T-cell (primary cell): ENCODE data around the gene RABGAP1L. TPM values are rescaled to one million over a fixed set of nuclear protein-coding genes. Genes with fewer than 3 reads are reported as not detected.

Experiments used
- ATAC-seq, 4 experiments: fragments of 200-7000 bp in 3 of 4; fragments of 150-1000 bp in 1 of 4; cut with Tn5 transposase; replicated peaks in 1 of 4; 1 replicate in 3 of 4; 2 replicates in 1 of 4; pipeline ENCODE4 v1.10.0; 2021; ENCODE audit warnings: moderate library complexity in 3 of 4, mild to moderate bottlenecking in 2 of 4, moderate number of reproducible peaks in 1 of 4
- CTCF ChIA-PET, 2 donors: fragments of 300-600 bp; sonication (Branson Sonifier 250); formaldehyde crosslinking; loops; one replicate each; lab custom pipeline; 2022; ENCODE audit warnings: antibody characterized with exemption in 2 of 2; lab: Charles Lee
- POLR2A ChIA-PET, 2 donors: fragments of 300-600 bp; sonication (Branson Sonifier 250); formaldehyde crosslinking; loops; one replicate each; lab custom pipeline; 2022; ENCODE audit warnings: antibody characterized with exemption in 2 of 2; lab: Charles Lee
- DNase-seq, 35 experiments: peaks; one replicate each; pipeline versions ENCODE4 v3.0.0 to v3.0.0-alpha.2; 2013 to 2023
- H3K27ac ChIP-seq: one replicate; pipeline ENCODE4 v1.5.1; 2013; ENCODE audit warnings: low read length
- H3K27me3 ChIP-seq, 2 experiments: replicated peaks in 1 of 2; 1 replicate in 1 of 2; 2 replicates in 1 of 2; pipeline versions ENCODE4 v1.6.1 to v1.7.0; 2013; ENCODE audit warnings: low read length in 1 of 2, mixed read lengths in 1 of 2; ENCODE audit not compliant: control insufficient read depth in 2 of 2, insufficient read depth in 2 of 2; ENCODE audit errors: extremely low read depth in 1 of 2
- H3K36me3 ChIP-seq, 2 donors: 1 replicate in 1 of 2; 2 replicates in 1 of 2; pipeline versions ENCODE4 v1.6.1 to v1.7.0; 2013; ENCODE audit warnings: low read length in 1 of 2; ENCODE audit not compliant: control insufficient read depth in 2 of 2, insufficient read depth in 1 of 2; ENCODE audit errors: extremely low read depth in 1 of 2
- H3K4me1 ChIP-seq, 2 experiments: 1 replicate in 1 of 2; 2 replicates in 1 of 2; pipeline versions ENCODE4 v1.6.1 to v1.7.0; 2013; ENCODE audit warnings: low read length in 2 of 2, mixed read lengths in 1 of 2; ENCODE audit not compliant: insufficient read depth in 2 of 2, control insufficient read depth in 1 of 2; ENCODE audit errors: extremely low read depth in 1 of 2
- H3K4me3 ChIP-seq, 2 donors: 1 replicate in 1 of 2; 2 replicates in 1 of 2; pipeline versions ENCODE4 v1.5.1 to v1.7.0; 2013; ENCODE audit warnings: mild to moderate bottlenecking in 2 of 2, low read length in 1 of 2, moderate library complexity in 1 of 2; ENCODE audit not compliant: control insufficient read depth in 1 of 2; ENCODE audit errors: extremely low read depth in 1 of 2
- H3K9me3 ChIP-seq: 2 replicates; pipeline ENCODE4 v1.7.0; 2013
- H3K27ac Mint-ChIP-seq, 2 donors: one replicate each; pipeline ENCODE4 v1.8.0; 2020 to 2021; ENCODE audit warnings: mild to moderate bottlenecking in 2 of 2, mixed read lengths in 2 of 2
- H3K27me3 Mint-ChIP-seq, 2 donors: one replicate each; pipeline ENCODE4 v1.8.0; 2021 to 2022; ENCODE audit warnings: mixed read lengths in 2 of 2
- H3K36me3 Mint-ChIP-seq: one replicate; pipeline ENCODE4 v1.8.0; 2021; ENCODE audit warnings: mixed read lengths
- H3K4me1 Mint-ChIP-seq, 3 donors: one replicate each; pipeline ENCODE4 v1.8.0; 2020 to 2022; ENCODE audit warnings: mixed read lengths in 3 of 3, mild to moderate bottlenecking in 1 of 3
- H3K4me3 Mint-ChIP-seq, 3 donors: one replicate each; pipeline ENCODE4 v1.8.0; 2020 to 2022; ENCODE audit warnings: mild to moderate bottlenecking in 3 of 3, mixed read lengths in 3 of 3, moderate library complexity in 3 of 3
- H3K9me3 Mint-ChIP-seq, 3 donors: one replicate each; pipeline ENCODE4 v1.8.0; 2020 to 2022; ENCODE audit warnings: mixed read lengths in 3 of 3
- WGBS: methylation state at CpG from one replicate; pipeline ENCODE4 v1.1.5; 2013; ENCODE audit warnings: missing lambda C conversion rate; ENCODE audit not compliant: insufficient coverage; 5-methylcytosine and 5-hydroxymethylcytosine counted together
- total RNA-seq, 35 experiments: library from RNA in 6 of 35; stranded (reverse) in 6 of 35; fragments of 120-200 nt in 1 of 35; gene quantifications; one replicate each; pipeline versions ENCODE4 v1.2.1 to v1.2.4 and lab custom pipeline; 2013 to 2026

Gene RABGAP1L
- total RNA-seq, 5 donors from 2014 or later (not counting 1 experiment from before 2014, with no cell fraction given) = 75.0 to 108 (median 82.3) TPM

DNA sequence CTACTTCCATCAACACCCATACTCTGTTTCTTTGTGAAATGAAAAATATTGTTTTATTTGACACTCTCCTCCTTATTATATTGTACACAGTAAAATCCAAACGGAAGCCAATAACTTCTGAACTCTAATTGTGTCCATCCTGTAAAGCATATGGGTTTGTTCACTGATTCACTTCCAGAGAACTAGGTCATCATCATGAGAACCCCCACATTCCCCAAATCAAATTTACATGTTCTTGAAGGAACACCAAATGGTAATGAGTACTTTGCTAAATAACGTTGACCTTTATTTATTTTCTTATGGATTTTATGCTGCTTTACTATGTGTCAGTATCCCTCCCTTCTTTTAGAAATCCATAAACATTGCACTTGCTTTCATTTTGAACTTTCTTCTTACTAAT lies 627.0 kb downstream of the RABGAP1L start:
- ATAC-seq (no peak), DNase-seq (no peak)
- H3K9me3 ChIP-seq = no peaks in the 10 kb centered on the region
- Mint-ChIP-seq H3K27me3 (no peaks in the 10 kb centered on the region), H3K9me3 (no peaks in the 10 kb centered on the region), H3K4me3 (no peak overlapping the region), H3K4me1 (peaks cover 0 to 19% (median 8%) of the 10 kb centered on the region in 3 donors), H3K36me3 (peaks cover 4% of the 10 kb centered on the region), H3K27ac (no peak overlapping the region)
- no peaks in the 10 kb centered on the region for H3K27me3 ChIP-seq
- POLR2A ChIA-PET = no interaction called here
- CTCF ChIA-PET = interaction anchor here in 1 of 2 donors (0.6 kb wide), 1 partner anchor 123 kb away, joined by 3 read pairs; no protein-coding TSS in a partner anchor
- H3K4me1 ChIP-seq = no peaks in the 10 kb centered on the region
- no peak overlapping the region for H3K27ac ChIP-seq
- no peak overlapping the region for H3K4me3 ChIP-seq
- no peaks in the 10 kb centered on the region for H3K36me3 ChIP-seq
- WGBS = 80% methylated on average over 1 of the region's 2 CpGs

DNA sequence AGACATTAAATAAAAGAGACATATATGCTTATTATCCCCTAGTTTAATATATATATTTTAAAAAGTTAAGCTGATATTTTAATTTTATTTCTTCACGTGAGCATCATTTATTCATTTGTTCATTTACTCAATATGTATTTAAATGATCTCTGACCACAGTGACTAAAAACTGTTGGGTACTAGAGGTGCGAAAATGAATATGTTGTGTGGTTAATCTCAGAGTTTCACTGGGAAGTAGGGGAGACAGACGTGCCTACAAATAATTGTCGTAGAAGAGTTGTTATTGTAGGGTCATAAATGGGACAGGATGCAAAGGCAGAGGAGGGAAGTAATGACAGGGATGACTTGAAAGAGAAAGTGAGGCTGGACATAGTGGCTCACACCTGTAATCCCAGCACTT lies 627.4 kb downstream of the RABGAP1L start:
- 24% methylated on average over 2 of the region's 4 CpGs for WGBS
- ATAC-seq (no peak), DNase-seq (no peak)
- peaks cover 0 to 19% (median 12%) of the 10 kb centered on the region in 3 donors for H3K4me1 Mint-ChIP-seq
- Histone ChIP-seq H3K36me3 (no peaks in the 10 kb centered on the region), H3K4me3 (no peak overlapping the region), H3K27me3 (no peaks in the 10 kb centered on the region), H3K4me1 (no peaks in the 10 kb centered on the region), H3K9me3 (no peaks in the 10 kb centered on the region), H3K27ac (no peak overlapping the region)
- no peak overlapping the region for H3K27ac Mint-ChIP-seq
- H3K9me3 Mint-ChIP-seq = no peaks in the 10 kb centered on the region
- H3K27me3 Mint-ChIP-seq = no peaks in the 10 kb centered on the region
- H3K36me3 Mint-ChIP-seq = peaks cover 4% of the 10 kb centered on the region
- ChIA-PET POLR2A (no interaction called here), CTCF (interaction anchor here (0.5 to 0.6 kb wide), 2 partner anchors 24 to 122 kb away, joined by 3 read pairs; no protein-coding TSS in a partner anchor)
- H3K4me3 Mint-ChIP-seq = no peak overlapping the region

DNA sequence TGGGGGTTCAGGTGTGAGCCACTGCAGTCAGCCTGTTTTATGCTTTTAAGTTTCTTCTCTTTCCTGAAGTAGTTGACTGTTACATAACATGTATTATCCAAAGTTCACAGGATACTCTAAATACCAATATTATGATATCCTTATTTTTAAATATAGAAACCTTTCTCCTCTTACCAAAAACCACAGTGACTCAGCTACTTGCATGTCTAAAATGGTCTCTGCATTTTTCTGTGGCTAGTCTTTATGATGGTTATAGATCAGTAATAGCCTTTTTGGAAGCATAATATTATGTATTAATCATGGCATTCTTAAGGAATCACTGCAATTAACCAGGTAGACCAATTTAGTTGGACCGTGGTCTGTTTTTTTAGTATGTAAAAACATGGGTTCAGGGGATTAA lies 629.7 kb downstream of the RABGAP1L start:
- ChIA-PET POLR2A (no interaction called here), CTCF (interaction anchor here in 1 of 2 donors (0.5 kb wide), 1 partner anchor 42 kb away, joined by 3 read pairs; no protein-coding TSS in a partner anchor)
- Histone ChIP-seq H3K4me1 (peaks cover 0 to 4% of the 10 kb centered on the region in 2 experiments), H3K36me3 (no peaks in the 10 kb centered on the region), H3K27me3 (no peaks in the 10 kb centered on the region), H3K27ac (no peak overlapping the region), H3K4me3 (no peak overlapping the region), H3K9me3 (no peaks in the 10 kb centered on the region)
- Mint-ChIP-seq H3K27me3 (no peaks in the 10 kb centered on the region), H3K9me3 (no peaks in the 10 kb centered on the region), H3K36me3 (peaks cover 2% of the 10 kb centered on the region), H3K4me1 (peaks cover 6 to 24% (median 17%) of the 10 kb centered on the region in 3 donors), H3K27ac (no peak overlapping the region), H3K4me3 (no peak overlapping the region)
- ATAC-seq = no peak
- DNase-seq = no peak
- WGBS = no CpG with 5 or more reads among the region's 1 CpG

DNA sequence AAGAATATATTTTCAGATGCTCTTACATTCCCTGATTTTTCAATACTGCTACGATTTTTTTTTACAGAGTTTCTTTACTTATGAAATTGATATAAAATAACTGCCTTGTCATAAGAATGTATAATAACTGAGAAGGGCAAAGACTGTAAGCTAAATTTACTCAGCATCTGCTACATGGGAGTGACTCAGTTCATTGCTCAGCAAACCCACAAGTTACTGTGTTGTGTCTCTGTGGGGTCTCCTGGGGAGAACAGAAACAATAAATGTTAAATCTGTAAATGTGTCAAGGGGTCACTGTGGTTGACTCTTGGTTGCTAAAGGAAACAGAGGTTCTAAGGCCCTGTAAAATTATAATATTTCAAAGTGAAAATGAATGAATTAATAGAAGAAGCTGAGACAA lies 630.1 kb downstream of the RABGAP1L start:
- no peak overlapping the region for H3K4me3 ChIP-seq
- Mint-ChIP-seq H3K9me3 (no peaks in the 10 kb centered on the region), H3K27ac (no peak overlapping the region), H3K36me3 (peaks cover 3% of the 10 kb centered on the region), H3K4me3 (no peak overlapping the region), H3K4me1 (peaks cover 6 to 24% (median 17%) of the 10 kb centered on the region in 3 donors), H3K27me3 (no peaks in the 10 kb centered on the region)
- peaks cover 0 to 4% of the 10 kb centered on the region in 2 experiments for H3K4me1 ChIP-seq
- ChIA-PET CTCF (no interaction called here), POLR2A (no interaction called here)
- no peak for DNase-seq
- no peaks in the 10 kb centered on the region for H3K27me3 ChIP-seq
- WGBS = no CpG with 5 or more reads among the region's 1 CpG
- H3K27ac ChIP-seq = no peak overlapping the region
- H3K36me3 ChIP-seq = no peaks in the 10 kb centered on the region
- H3K9me3 ChIP-seq = no peaks in the 10 kb centered on the region
- ATAC-seq = no peak

DNA sequence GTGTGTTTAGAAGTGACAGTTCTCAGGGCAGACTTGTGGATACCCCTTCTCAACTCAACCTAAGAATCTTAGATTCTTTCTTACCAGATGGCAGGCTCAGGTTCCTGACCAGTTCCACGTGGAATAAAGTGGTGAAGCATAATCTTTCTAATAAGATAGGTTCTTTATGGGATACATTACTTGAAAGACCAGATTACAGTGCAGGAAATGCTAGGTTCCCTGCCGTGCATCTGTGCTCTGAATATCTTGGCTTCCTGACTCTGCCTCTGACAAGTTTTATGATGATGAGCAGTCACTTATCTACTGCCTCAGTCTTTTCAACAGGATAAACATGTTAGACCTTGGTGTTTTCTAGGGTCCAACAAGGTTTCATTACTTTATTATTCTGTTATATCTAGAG lies 632.5 kb downstream of the RABGAP1L start:
- no peak for ATAC-seq
- H3K9me3 ChIP-seq = no peaks in the 10 kb centered on the region
- CTCF ChIA-PET = interaction anchor here in 1 of 2 donors (1.0 kb wide), 1 partner anchor 8 kb away, joined by 4 read pairs; no protein-coding TSS in a partner anchor
- no peak overlapping the region for H3K27ac ChIP-seq
- POLR2A ChIA-PET = no interaction called here
- no peak for DNase-seq
- Mint-ChIP-seq H3K36me3 (peaks cover 3% of the 10 kb centered on the region), H3K9me3 (no peaks in the 10 kb centered on the region), H3K4me3 (no peak overlapping the region), H3K4me1 (peaks cover 6 to 20% (median 15%) of the 10 kb centered on the region in 3 donors), H3K27me3 (no peaks in the 10 kb centered on the region), H3K27ac (peak overlapping the region in 1 of 2 donors; percentile 39)
- H3K4me1 ChIP-seq = peaks cover 0 to 4% of the 10 kb centered on the region in 2 experiments
- whole genome bisulfite sequencing = 43% methylated on average over 1 of the region's 2 CpGs
- H3K4me3 ChIP-seq = no peak overlapping the region
- H3K27me3 ChIP-seq = no peaks in the 10 kb centered on the region
- no peaks in the 10 kb centered on the region for H3K36me3 ChIP-seq

DNA sequence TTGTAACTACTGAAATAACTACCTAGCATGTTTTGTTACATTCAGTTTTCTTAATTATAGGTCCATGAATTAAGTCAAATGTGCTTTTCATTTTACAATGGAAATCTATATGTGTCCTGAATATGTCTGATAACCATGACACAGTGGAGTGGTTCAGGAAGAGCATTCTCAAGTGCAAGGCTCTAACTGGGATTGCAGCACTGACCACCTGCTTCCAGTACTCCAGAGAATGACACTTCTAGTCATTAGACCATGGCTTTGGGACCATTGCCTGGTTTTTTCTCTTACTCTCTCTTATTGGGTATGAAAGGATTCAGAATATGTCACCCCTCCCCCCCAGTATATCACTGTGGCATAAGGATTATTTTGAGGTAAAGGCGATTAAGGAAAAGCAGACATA lies 635.5 kb downstream of the RABGAP1L start:
- H3K9me3 ChIP-seq = no peaks in the 10 kb centered on the region
- peaks cover 4% of the 10 kb centered on the region in 2 experiments for H3K4me1 ChIP-seq
- no peak overlapping the region for H3K27ac Mint-ChIP-seq
- ATAC-seq (no peak), DNase-seq (no peak)
- H3K27me3 Mint-ChIP-seq = no peaks in the 10 kb centered on the region
- H3K36me3 ChIP-seq = no peaks in the 10 kb centered on the region
- no CpG with 5 or more reads among the region's 1 CpG for WGBS
- peaks cover 6 to 11% (median 7%) of the 10 kb centered on the region in 3 donors for H3K4me1 Mint-ChIP-seq
- H3K4me3 ChIP-seq = no peak overlapping the region
- no peak overlapping the region for H3K27ac ChIP-seq
- no peaks in the 10 kb centered on the region for H3K9me3 Mint-ChIP-seq
- peaks cover 3% of the 10 kb centered on the region for H3K36me3 Mint-ChIP-seq
- no peak overlapping the region for H3K4me3 Mint-ChIP-seq
- ChIA-PET POLR2A (no interaction called here), CTCF (interaction anchor here in 1 of 2 donors (0.9 kb wide), 1 partner anchor 636 kb away, joined by 3 read pairs; the partner anchor contains the start of gene RABGAP1L)
- H3K27me3 ChIP-seq = no peaks in the 10 kb centered on the region
